GM23248 (cell line): Measurements from ENCODE around the gene INTS3. TPM values are rescaled to one million over a fixed set of nuclear protein-coding genes. Genes with fewer than 3 reads are reported as not detected.
"Not testable (repeated sequence)": the region's sequence is repeated elsewhere in the genome, so short reads cannot be mapped to it uniquely, and the experiment has no call there.

Experiments used
- DNase-seq: peaks from one replicate; pipeline ENCODE4 v3.0.0-alpha.2; 2015
- H2AFZ ChIP-seq: fragments of 200-600 bp; sonication (generic); 2 replicates; pipeline ENCODE4 v1.6.1; 2016; ENCODE audit warnings: antibody characterized with exemption
- H3F3A ChIP-seq: fragments of 200-600 bp; sonication (generic); 2 replicates; pipeline ENCODE4 v1.6.1; 2016; ENCODE audit warnings: mild to moderate bottlenecking, antibody characterized with exemption, mixed run types; ENCODE audit not compliant: insufficient read depth
- H3K27ac ChIP-seq: fragments of 200-600 bp; sonication (generic); 2 replicates; pipeline ENCODE4 v1.5.1; 2016; ENCODE audit warnings: mild to moderate bottlenecking
- H3K27me3 ChIP-seq: fragments of 200-600 bp; sonication (generic); replicated peaks from 2 replicates; pipeline ENCODE4 v1.6.1; 2016; ENCODE audit warnings: mild to moderate bottlenecking; ENCODE audit not compliant: insufficient read depth
- H3K36me3 ChIP-seq: fragments of 200-600 bp; sonication (generic); 2 replicates; pipeline ENCODE4 v1.6.1; 2016; ENCODE audit warnings: low read depth, mild to moderate bottlenecking
- H3K4me1 ChIP-seq: fragments of 200-600 bp; sonication (generic); 2 replicates; pipeline ENCODE4 v1.6.1; 2016; ENCODE audit warnings: mild to moderate bottlenecking; ENCODE audit not compliant: insufficient read depth
- H3K4me2 ChIP-seq: fragments of 200-600 bp; sonication (generic); one replicate; pipeline ENCODE4 v1.6.1; 2016; ENCODE audit warnings: mild to moderate bottlenecking; ENCODE audit not compliant: unreplicated experiment
- H3K4me3 ChIP-seq: fragments of 200-600 bp; sonication (generic); 2 replicates; pipeline ENCODE4 v1.5.1; 2016; ENCODE audit warnings: mild to moderate bottlenecking
- H3K79me2 ChIP-seq: fragments of 200-600 bp; sonication (generic); 2 replicates; pipeline ENCODE4 v1.6.1; 2016; ENCODE audit warnings: mild to moderate bottlenecking; ENCODE audit not compliant: insufficient read depth
- H3K9ac ChIP-seq: fragments of 200-600 bp; sonication (generic); 2 replicates; pipeline ENCODE4 v1.6.1; 2016; ENCODE audit warnings: mild to moderate bottlenecking
- H3K9me2 ChIP-seq: fragments of 200-600 bp; sonication (generic); 2 replicates; pipeline ENCODE4 v1.6.1; 2016; ENCODE audit warnings: mixed run types, mild to moderate bottlenecking, moderate library complexity; ENCODE audit not compliant: insufficient read depth
- H3K9me3 ChIP-seq: fragments of 200-600 bp; sonication (generic); one replicate; pipeline ENCODE4 v1.6.1; 2017; ENCODE audit warnings: low read depth
- H4K20me1 ChIP-seq: fragments of 200-600 bp; sonication (generic); 2 replicates; pipeline ENCODE4 v1.6.0; 2016; ENCODE audit not compliant: insufficient read depth
- EZH2 ChIP-seq: fragments of 200-600 bp; sonication (generic); IDR thresholded peaks from 2 replicates; pipeline ENCODE4 v1.6.1; 2018; ENCODE audit warnings: antibody characterized with exemption, mild to moderate bottlenecking; ENCODE audit not compliant: insufficient read depth, poor library complexity, severe bottlenecking
- EZH2phosphoT487 ChIP-seq: fragments of 200-600 bp; sonication (generic); IDR thresholded peaks from 2 replicates; pipeline ENCODE4 v1.6.1; 2018; ENCODE audit warnings: antibody characterized with exemption, moderate library complexity, mild to moderate bottlenecking, low read depth; ENCODE audit not compliant: insufficient read depth
- WGBS, 2 experiments: methylation state at CpG; one replicate each; pipeline ENCODE4 v1.1.6; 2015 to 2017; ENCODE audit warnings: low lambda C conversion rate in 2 of 2, low coverage in 1 of 2; ENCODE audit errors: missing lambda C conversion rate in 2 of 2; 5-methylcytosine and 5-hydroxymethylcytosine counted together
- in situ Hi-C: fragments of 300-500 bp; cut with MboI; formaldehyde crosslinking; loops from 2 replicates; pipeline ENCODE4 v1.15.0; 2020
- polyA plus RNA-seq: library from polyadenylated mRNA; unstranded; fragments of >200 nt; fragmentation: Nextera tagmentation; extraction: Ambion mirVana; gene quantifications from 2 replicates; pipeline ENCODE4 v1.2.1, GENCODE V29; 2016
- total RNA-seq: library from RNA; depleted of rRNA; stranded (reverse); fragments of >200 nt; shearing (Covaris generic); gene quantifications from 2 replicates; pipeline ENCODE4 v1.2.3, GENCODE V29; 2014

Gene INTS3
- total and polyA plus RNA-seq, 2 experiments from 2014 or later: 19.9 to 40.2 TPM

- Histone ChIP-seq H3F3A (peaks cover 12% of the 10 kb centered on the region), H2AFZ (no peak overlapping the region), H3K36me3 (no peaks in the 10 kb centered on the region), H3K4me3 (no peak overlapping the region), H3K4me2 (no peak overlapping the region), H4K20me1 (no peaks in the 10 kb centered on the region), H3K27me3 (no peaks in the 10 kb centered on the region), H3K27ac (no peak overlapping the region), H3K9me3 (no peaks in the 10 kb centered on the region), H3K4me1 (peaks cover 11% of the 10 kb centered on the region), H3K9ac (no peak overlapping the region), H3K9me2 (no peaks in the 10 kb centered on the region), H3K79me2 (no peaks in the 10 kb centered on the region)
- 92 to 94% methylated on average over 22 of the region's 22 CpGs for WGBS, 2 experiments
- no peak for DNase-seq
- in situ Hi-C loops: no loop called here
- TF ChIP-seq EZH2phosphoT487 (no peak), EZH2 (no peak)
Observed at GRCh38 chr1:153778051-153778823, 50.4 kb downstream of the INTS3 start.

- no peak overlapping the region for H3K9ac ChIP-seq
- no peaks in the 10 kb centered on the region for H3K9me2 ChIP-seq
- H3K36me3 ChIP-seq: no peaks in the 10 kb centered on the region
- no peaks in the 10 kb centered on the region for H3K9me3 ChIP-seq
- no peak for DNase-seq
- H3K4me2 ChIP-seq: no peak overlapping the region
- no peaks in the 10 kb centered on the region for H4K20me1 ChIP-seq
- H3K27ac ChIP-seq: no peak overlapping the region
- no peak overlapping the region for H3K4me3 ChIP-seq
- H3F3A ChIP-seq: peaks cover 11% of the 10 kb centered on the region
- in situ Hi-C loops: no loop called here
- TF ChIP-seq EZH2phosphoT487 (no peak), EZH2 (no peak)
- no peaks in the 10 kb centered on the region for H3K79me2 ChIP-seq
- H3K4me1 ChIP-seq: peaks cover 13% of the 10 kb centered on the region
- no peak overlapping the region for H2AFZ ChIP-seq
- H3K27me3 ChIP-seq: no peaks in the 10 kb centered on the region
- 87 to 88% methylated on average over 18 of the region's 18 CpGs for WGBS, 2 experiments
Observed at GRCh38 chr1:153778824-153779519, 51.1 kb downstream of the INTS3 start.

GRCh38 chr1:153779781-153780541, 52.1 kb downstream of the INTS3 start:
- in situ Hi-C loops: no loop called here
- Histone ChIP-seq H3F3A (0 out of 2 replicates have a peak, but pooled peaks cover under 1% of the 10 kb centered on the region), H3K36me3 (no peaks in the 10 kb centered on the region), H3K9me2 (no peaks in the 10 kb centered on the region), H2AFZ (no peak overlapping the region), H3K4me1 (peaks cover 8% of the 10 kb centered on the region), H4K20me1 (no peaks in the 10 kb centered on the region), H3K27me3 (no peaks in the 10 kb centered on the region), H3K9me3 (no peaks in the 10 kb centered on the region), H3K4me2 (no peak overlapping the region), H3K9ac (no peak overlapping the region), H3K79me2 (no peaks in the 10 kb centered on the region), H3K27ac (no peak overlapping the region), H3K4me3 (no peak overlapping the region)
- no peak for TF ChIP-seq EZH2
- no peak for TF ChIP-seq EZH2phosphoT487
- DNase-seq: no peak
- WGBS, 2 experiments: 82% methylated on average over 17 of the region's 17 CpGs

GRCh38 chr1:153780551-153780950, 52.7 kb downstream of the INTS3 start:
- H3K4me3 ChIP-seq: no peak overlapping the region
- H3F3A ChIP-seq: no peaks in the 10 kb centered on the region
- no peak overlapping the region for H3K9ac ChIP-seq
- H4K20me1 ChIP-seq: no peaks in the 10 kb centered on the region
- H3K4me1 ChIP-seq: peaks cover 7% of the 10 kb centered on the region; the same call in 1 of the 2 replicates
- H3K27me3 ChIP-seq: no peaks in the 10 kb centered on the region
- H3K36me3 ChIP-seq: no peaks in the 10 kb centered on the region
- no peak overlapping the region for H3K27ac ChIP-seq
- 50 to 56% methylated on average over 4 of the region's 4 CpGs for WGBS, 2 experiments
- no peaks in the 10 kb centered on the region for H3K9me3 ChIP-seq
- H3K79me2 ChIP-seq: no peaks in the 10 kb centered on the region
- no peak overlapping the region for H3K4me2 ChIP-seq
- in situ Hi-C loops: no loop called here
- H2AFZ ChIP-seq: no peak overlapping the region
- TF ChIP-seq EZH2 (no peak), EZH2phosphoT487 (no peak)
- no peak for DNase-seq
- H3K9me2 ChIP-seq: no peaks in the 10 kb centered on the region

GRCh38 chr1:153782648-153783047, 54.8 kb downstream of the INTS3 start:
- H3K27me3 ChIP-seq, H3K79me2 ChIP-seq, H3K36me3 ChIP-seq, in situ Hi-C loops, H3K9me2 ChIP-seq, H3K4me1 ChIP-seq, DNase-seq, H4K20me1 ChIP-seq, H3K9me3 ChIP-seq, H3F3A ChIP-seq: not testable (repeated sequence)
- H3K4me3 ChIP-seq: peak overlapping the region; percentile 82
- peak overlapping the region; percentile 85 for H2AFZ ChIP-seq
- WGBS, 2 experiments: 84 to 91% methylated on average over 8 of the region's 8 CpGs
- peak overlapping the region; percentile 93 for H3K9ac ChIP-seq
- peak overlapping the region; percentile 81 for H3K4me2 ChIP-seq
- H3K27ac ChIP-seq: peak overlapping the region; percentile 92
